Measurements from ENCODE around the gene DCTN1.

GRCh38 chr2:74374509-74375205 is 5.5 kb downstream of the DCTN1 start:
- TF ChIP-seq CTCF (IDR thresholded peaks at IDR 0.05; ENCODE audit: low read depth, low read length) (no peak), POLR2A (IDR thresholded peaks at IDR 0.05; ENCODE audit: extremely low read depth, insufficient read length) (no peak)
